ENCODE data around the gene OBSL1. TPM values are rescaled to one million over a fixed set of nuclear protein-coding genes. Genes with fewer than 3 reads are reported as not detected.

OBSL1 gene
- total RNA-seq, 4 donors from 2014 or later = 51.9 to 123 (median 99.2) TPM

GRCh38 chr2:219616550-219616949 lies 45.2 kb upstream of the OBSL1 start:
- DNase-seq (ENCODE audit: extremely low spot score) = no peak
- intact Hi-C loops (cut with DNase I) = no loop called here
- Histone ChIP-seq H3K4me3 (no peak overlapping the region), H3K4me1 (peaks cover 0 to 4% (median 2%) of the 10 kb centered on the region in 4 donors), H3K36me3 (peaks cover 24 to 45% (median 39%) of the 10 kb centered on the region in 4 donors), H3K9me3 (no peaks in the 10 kb centered on the region), H3K27me3 (no peaks in the 10 kb centered on the region), H3K27ac (replicated peaks in 1 of 4) (no peak overlapping the region)
- TF ChIP-seq POLR2AphosphoS5 (IDR thresholded peaks at IDR 0.05) (no peak), EP300 (IDR thresholded peaks at IDR 0.05) (no peak), POLR2A (IDR thresholded peaks at IDR 0.05; ENCODE audit: low read depth) (no peak)
- 94% methylated on average over 4 of the region's 4 CpGs for WGBS

DNA sequence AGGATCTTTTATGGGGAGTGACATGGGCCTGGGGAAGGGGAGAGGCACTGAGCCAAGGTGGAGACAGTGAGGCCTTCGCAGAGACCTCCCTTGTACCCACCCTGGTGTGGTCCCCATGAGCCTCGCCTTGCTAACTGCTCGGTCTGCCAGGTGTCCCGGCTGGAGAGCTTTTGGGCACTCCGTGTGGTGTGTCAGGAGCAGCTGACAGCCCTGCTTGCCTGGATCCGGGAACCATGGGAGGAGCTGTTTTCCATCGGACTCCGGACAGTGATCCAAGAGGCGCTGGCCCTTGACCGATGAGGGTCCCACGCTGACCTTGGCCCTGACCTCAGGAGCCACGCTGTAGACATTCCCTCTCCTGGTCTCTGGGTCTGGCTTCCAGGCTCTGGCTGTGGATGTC lies 44.6 kb upstream of the OBSL1 start:
- Histone ChIP-seq H3K9me3 (no peaks in the 10 kb centered on the region), H3K4me3 (no peak overlapping the region), H3K36me3 (peaks cover 30 to 52% (median 45%) of the 10 kb centered on the region in 4 donors), H3K27me3 (no peaks in the 10 kb centered on the region), H3K27ac (replicated peaks in 1 of 4) (no peak overlapping the region), H3K4me1 (peaks cover 0 to 4% (median 2%) of the 10 kb centered on the region in 4 donors)
- TF ChIP-seq EP300 (IDR thresholded peaks at IDR 0.05) (no peak), POLR2AphosphoS5 (IDR thresholded peaks at IDR 0.05) (no peak), POLR2A (IDR thresholded peaks at IDR 0.05; ENCODE audit: low read depth) (no peak)
- TF ChIP-seq, protein P1, sequence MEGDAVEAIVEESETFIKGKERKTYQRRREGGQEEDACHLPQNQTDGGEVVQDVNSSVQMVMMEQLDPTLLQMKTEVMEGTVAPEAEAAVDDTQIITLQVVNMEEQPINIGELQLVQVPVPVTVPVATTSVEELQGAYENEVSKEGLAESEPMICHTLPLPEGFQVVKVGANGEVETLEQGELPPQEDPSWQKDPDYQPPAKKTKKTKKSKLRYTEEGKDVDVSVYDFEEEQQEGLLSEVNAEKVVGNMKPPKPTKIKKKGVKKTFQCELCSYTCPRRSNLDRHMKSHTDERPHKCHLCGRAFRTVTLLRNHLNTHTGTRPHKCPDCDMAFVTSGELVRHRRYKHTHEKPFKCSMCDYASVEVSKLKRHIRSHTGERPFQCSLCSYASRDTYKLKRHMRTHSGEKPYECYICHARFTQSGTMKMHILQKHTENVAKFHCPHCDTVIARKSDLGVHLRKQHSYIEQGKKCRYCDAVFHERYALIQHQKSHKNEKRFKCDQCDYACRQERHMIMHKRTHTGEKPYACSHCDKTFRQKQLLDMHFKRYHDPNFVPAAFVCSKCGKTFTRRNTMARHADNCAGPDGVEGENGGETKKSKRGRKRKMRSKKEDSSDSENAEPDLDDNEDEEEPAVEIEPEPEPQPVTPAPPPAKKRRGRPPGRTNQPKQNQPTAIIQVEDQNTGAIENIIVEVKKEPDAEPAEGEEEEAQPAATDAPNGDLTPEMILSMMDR (IDR thresholded peaks at IDR 0.05) = no peak
- no peak for DNase-seq (ENCODE audit: extremely low spot score)
- WGBS = 92% methylated on average over 9 of the region's 12 CpGs
- intact Hi-C loops (cut with DNase I) = no loop called here

DNA sequence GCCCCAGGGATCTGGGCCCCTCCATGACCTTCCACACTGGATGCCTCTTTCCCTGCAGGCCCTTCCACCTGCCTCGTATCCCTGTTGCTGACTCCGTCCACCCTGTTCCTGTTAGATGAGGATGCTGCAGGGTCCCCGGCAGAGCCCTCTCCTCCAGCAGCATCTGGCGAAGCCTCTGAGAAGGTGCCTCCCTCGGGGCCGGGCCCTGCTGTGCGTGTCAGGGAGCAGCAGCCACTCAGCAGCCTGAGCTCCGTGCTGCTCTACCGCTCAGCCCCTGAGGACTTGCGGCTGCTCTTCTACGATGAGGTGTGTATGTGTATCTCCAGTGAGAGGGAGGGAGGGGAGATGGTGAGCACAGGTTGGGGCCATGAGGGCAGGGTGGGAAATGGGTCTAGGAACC lies 43.7 kb upstream of the OBSL1 start:
- Histone ChIP-seq H3K4me1 (peaks cover 2 to 11% (median 4%) of the 10 kb centered on the region in 4 donors), H3K4me3 (no peak overlapping the region), H3K9me3 (no peaks in the 10 kb centered on the region), H3K36me3 (peaks cover 30 to 58% (median 49%) of the 10 kb centered on the region in 4 donors), H3K27me3 (no peaks in the 10 kb centered on the region), H3K27ac (replicated peaks in 1 of 4) (no peak overlapping the region)
- 91% methylated on average over 10 of the region's 11 CpGs for WGBS
- TF ChIP-seq POLR2A (IDR thresholded peaks at IDR 0.05; ENCODE audit: low read depth) = no peak
- TF ChIP-seq, protein P1 (IDR thresholded peaks at IDR 0.05) = no peak
- DNase-seq (ENCODE audit: extremely low spot score) = no peak
- intact Hi-C loops (cut with DNase I) = no loop called here

DNA sequence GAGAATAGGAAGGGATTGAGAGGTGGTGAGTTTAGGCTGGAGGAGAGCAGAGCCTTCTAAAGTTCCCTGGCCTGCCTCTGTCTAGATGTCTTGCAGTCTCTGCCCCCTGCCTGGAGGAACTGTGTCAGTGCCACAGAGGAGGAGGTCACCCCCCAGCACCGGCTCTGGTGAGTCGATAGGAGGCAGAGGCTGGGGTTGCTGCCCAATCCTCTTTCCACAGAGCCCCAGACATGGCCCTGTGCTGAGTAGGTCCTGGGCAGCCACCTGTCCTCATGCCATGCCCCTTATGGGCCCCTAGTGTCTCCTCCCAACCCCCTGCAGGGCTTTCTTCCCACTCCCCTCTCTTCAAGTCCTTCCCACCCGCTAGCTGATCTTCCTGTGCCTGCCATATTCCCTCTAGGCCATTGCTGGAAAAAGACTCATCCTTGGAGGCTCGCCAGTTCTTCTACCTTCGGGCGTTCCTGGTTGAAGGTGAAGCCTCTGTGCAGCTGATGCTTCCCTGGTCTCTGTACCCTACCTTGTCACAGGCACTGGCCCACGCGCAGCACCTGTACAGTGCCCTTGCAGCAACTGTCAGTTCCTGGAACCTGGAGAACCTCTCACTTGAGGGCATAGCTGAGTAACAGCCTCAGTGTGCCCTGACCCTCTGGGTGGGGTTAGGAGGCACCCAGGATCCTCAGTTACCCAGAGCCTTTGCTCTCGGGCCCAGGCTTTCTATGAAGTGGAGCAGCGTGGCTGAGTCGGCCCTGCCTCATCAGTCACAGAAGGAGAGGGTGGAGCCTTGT lies 42.9 kb upstream of the OBSL1 start:
- no peak for DNase-seq (ENCODE audit: extremely low spot score)
- Histone ChIP-seq H3K4me3 (no peak overlapping the region), H3K36me3 (peaks cover 30 to 63% (median 52%) of the 10 kb centered on the region in 4 donors), H3K4me1 (peaks cover 4 to 17% (median 9%) of the 10 kb centered on the region in 4 donors), H3K27ac (replicated peaks in 1 of 4) (no peak overlapping the region), H3K27me3 (no peaks in the 10 kb centered on the region), H3K9me3 (no peaks in the 10 kb centered on the region)
- 90% methylated on average over 10 of the region's 11 CpGs for WGBS
- intact Hi-C loops (cut with DNase I) = no loop called here
- TF ChIP-seq POLR2AphosphoS5 (IDR thresholded peaks at IDR 0.05) = no peak
- no peak for TF ChIP-seq EP300 (IDR thresholded peaks at IDR 0.05)
- TF ChIP-seq POLR2A (IDR thresholded peaks at IDR 0.05; ENCODE audit: low read depth) = no peak
- TF ChIP-seq, protein P1 (IDR thresholded peaks at IDR 0.05) = no peak

DNA sequence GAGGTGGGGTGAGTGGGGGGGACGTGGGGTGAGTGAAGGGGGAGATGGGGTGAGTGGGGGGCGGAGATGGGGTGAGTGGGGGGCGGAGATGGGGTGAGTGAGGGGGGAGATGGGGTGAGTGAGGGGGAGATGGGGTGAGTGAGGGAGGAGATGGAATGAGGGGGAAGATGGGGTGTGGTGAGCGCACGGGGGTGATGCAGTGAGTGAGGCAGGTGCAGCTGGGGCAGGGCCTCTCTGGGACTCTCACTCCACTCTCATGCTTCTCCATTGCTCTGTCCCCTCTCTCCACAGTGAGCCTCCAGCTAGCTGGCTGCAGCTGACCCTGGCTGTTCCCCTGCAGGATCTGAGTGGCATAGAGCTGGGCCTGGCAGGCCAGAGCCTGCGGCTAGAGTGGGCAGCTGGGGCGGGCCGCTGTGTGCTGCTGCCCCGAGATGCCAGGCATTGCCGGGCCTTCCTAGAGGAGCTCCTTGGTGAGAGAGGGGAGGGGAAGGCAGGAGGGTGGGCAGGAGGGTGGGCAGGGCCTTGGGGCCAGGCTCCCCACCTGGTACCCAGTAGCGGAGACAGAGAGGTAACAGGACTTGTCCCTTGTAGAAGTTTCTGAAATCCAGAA lies 42.2 kb upstream of the OBSL1 start:
- no peak for TF ChIP-seq POLR2AphosphoS5 (IDR thresholded peaks at IDR 0.05)
- TF ChIP-seq, protein P1 (IDR thresholded peaks at IDR 0.05) = no peak
- TF ChIP-seq EP300 (IDR thresholded peaks at IDR 0.05) = no peak
- no peak for TF ChIP-seq POLR2A (IDR thresholded peaks at IDR 0.05; ENCODE audit: low read depth)
- WGBS = 96% methylated on average over 10 of the region's 11 CpGs
- Histone ChIP-seq H3K4me1 (peaks cover 4 to 22% (median 15%) of the 10 kb centered on the region in 4 donors), H3K27ac (replicated peaks in 1 of 4) (no peak overlapping the region), H3K36me3 (peaks cover 36 to 70% (median 59%) of the 10 kb centered on the region in 4 donors), H3K9me3 (no peaks in the 10 kb centered on the region), H3K27me3 (no peaks in the 10 kb centered on the region), H3K4me3 (no peak overlapping the region)
- DNase-seq (ENCODE audit: extremely low spot score) = no peak
- intact Hi-C loops (cut with DNase I) = no loop called here
